Vagina (tissue), 2 donors: ENCODE results near the gene NEDD4L.

Experiments used
- POLR2A ChIP-seq, 2 donors: fragments of 450-650 bp; IDR thresholded peaks; one replicate each; pipeline ENCODE4 v1.6.1; 2017; ENCODE audit warnings: antibody characterized with exemption in 2 of 2, mild to moderate bottlenecking in 2 of 2, moderate library complexity in 2 of 2
- POLR2AphosphoS5 ChIP-seq, 2 donors: sonication (generic); formaldehyde crosslinking; IDR thresholded peaks; one replicate each; pipeline ENCODE4 v1.9.0; 2017; ENCODE audit warnings: antibody characterized with exemption in 2 of 2, mild to moderate bottlenecking in 2 of 2, low read depth in 1 of 2; ENCODE audit not compliant: insufficient read depth in 1 of 2
- TF ChIP-seq, protein P1 (sequence below), 3 experiments: fragments of 450-650 bp in 2 of 3; fragments of 200-600 bp in 1 of 3; sonication (generic) in 1 of 3; IDR thresholded peaks; one replicate each; pipeline ENCODE4 v1.5.1; 2017 to 2019; ENCODE audit warnings: antibody characterized with exemption in 3 of 3, mild to moderate bottlenecking in 2 of 3, moderate library complexity in 2 of 3

DNA sequence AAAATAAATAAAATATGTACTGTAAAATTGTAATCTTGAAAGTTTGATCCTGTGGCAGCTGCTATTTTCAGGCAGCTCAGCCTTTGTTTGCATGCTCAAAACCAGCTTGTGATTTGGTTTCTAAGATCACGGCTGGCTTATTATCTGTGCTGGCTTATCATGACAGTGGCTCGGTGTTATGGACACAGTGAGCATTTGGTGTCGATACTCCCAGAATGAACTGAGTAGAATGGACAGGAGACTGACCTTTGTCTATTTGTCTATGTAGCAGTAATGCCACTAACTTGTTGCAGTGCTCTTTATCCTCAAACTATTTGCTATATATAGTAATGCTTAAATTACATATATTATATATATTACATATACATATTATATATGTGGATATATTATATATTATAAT is 58.8 kb downstream of the NEDD4L start:
- TF ChIP-seq, protein P1, sequence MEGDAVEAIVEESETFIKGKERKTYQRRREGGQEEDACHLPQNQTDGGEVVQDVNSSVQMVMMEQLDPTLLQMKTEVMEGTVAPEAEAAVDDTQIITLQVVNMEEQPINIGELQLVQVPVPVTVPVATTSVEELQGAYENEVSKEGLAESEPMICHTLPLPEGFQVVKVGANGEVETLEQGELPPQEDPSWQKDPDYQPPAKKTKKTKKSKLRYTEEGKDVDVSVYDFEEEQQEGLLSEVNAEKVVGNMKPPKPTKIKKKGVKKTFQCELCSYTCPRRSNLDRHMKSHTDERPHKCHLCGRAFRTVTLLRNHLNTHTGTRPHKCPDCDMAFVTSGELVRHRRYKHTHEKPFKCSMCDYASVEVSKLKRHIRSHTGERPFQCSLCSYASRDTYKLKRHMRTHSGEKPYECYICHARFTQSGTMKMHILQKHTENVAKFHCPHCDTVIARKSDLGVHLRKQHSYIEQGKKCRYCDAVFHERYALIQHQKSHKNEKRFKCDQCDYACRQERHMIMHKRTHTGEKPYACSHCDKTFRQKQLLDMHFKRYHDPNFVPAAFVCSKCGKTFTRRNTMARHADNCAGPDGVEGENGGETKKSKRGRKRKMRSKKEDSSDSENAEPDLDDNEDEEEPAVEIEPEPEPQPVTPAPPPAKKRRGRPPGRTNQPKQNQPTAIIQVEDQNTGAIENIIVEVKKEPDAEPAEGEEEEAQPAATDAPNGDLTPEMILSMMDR (IDR thresholded peaks at IDR 0.05): no peak
- TF ChIP-seq POLR2A (IDR thresholded peaks at IDR 0.05) (no peak), POLR2AphosphoS5 (IDR thresholded peaks at IDR 0.05; ENCODE audit: insufficient read depth in 1 of 2, low read depth in 1 of 2) (no peak)
